MM.1S (cell line): ENCODE measurements around the gene DPY19L1.
"Not testable (repeated sequence)": the region's sequence is repeated elsewhere in the genome, so short reads cannot be mapped to it uniquely, and the experiment has no call there.

Experiments used
- DNase-seq: peaks from one replicate; pipeline ENCODE4 v3.0.0-alpha.2; 2015
- H2AFZ ChIP-seq: fragments of 300-600 bp; sonication (generic); 2 replicates; pipeline ENCODE4 v1.6.0; 2016; ENCODE audit warnings: antibody characterized with exemption, low read length
- H3F3A ChIP-seq: fragments of 300-600 bp; sonication (generic); 2 replicates; pipeline ENCODE4 v1.6.1; 2016; ENCODE audit warnings: mild to moderate bottlenecking, antibody characterized with exemption, low read length, moderate library complexity, mixed read lengths; ENCODE audit not compliant: insufficient read depth
- H3K27ac ChIP-seq: fragments of 300-600 bp; sonication (generic); 2 replicates; pipeline ENCODE4 v1.5.1; 2016; ENCODE audit warnings: mild to moderate bottlenecking, low read length
- H3K27me3 ChIP-seq: fragments of 300-600 bp; sonication (generic); replicated peaks from 2 replicates; pipeline ENCODE4 v1.6.0; 2016; ENCODE audit warnings: low read length; ENCODE audit not compliant: insufficient read depth
- H3K36me3 ChIP-seq: fragments of 300-600 bp; sonication (generic); replicated peaks from 2 replicates; pipeline ENCODE4 v1.6.1; 2016; ENCODE audit warnings: mild to moderate bottlenecking, low read length, mixed read lengths; ENCODE audit not compliant: insufficient read depth
- H3K4me1 ChIP-seq: fragments of 300-600 bp; sonication (generic); 2 replicates; pipeline ENCODE4 v1.6.1; 2016; ENCODE audit warnings: low read length, mixed read lengths
- H3K4me2 ChIP-seq: fragments of 300-600 bp; sonication (generic); 2 replicates; pipeline ENCODE4 v1.6.0; 2016; ENCODE audit warnings: low read depth, low read length
- H3K4me3 ChIP-seq: fragments of 300-600 bp; sonication (generic); 2 replicates; pipeline ENCODE4 v1.5.1; 2016; ENCODE audit warnings: low read length, mixed read lengths
- H3K79me2 ChIP-seq: fragments of 300-600 bp; sonication (generic); 2 replicates; pipeline ENCODE4 v1.6.1; 2016; ENCODE audit warnings: mixed run types, low read length, mixed read lengths
- H3K9ac ChIP-seq: fragments of 300-600 bp; sonication (generic); 2 replicates; pipeline ENCODE4 v1.6.1; 2016; ENCODE audit warnings: low read length, mixed read lengths
- H3K9me2 ChIP-seq: fragments of 300-600 bp; sonication (generic); replicated peaks from 2 replicates; pipeline ENCODE4 v1.6.1; 2016; ENCODE audit warnings: mild to moderate bottlenecking, low read length, mixed read lengths; ENCODE audit not compliant: insufficient read depth
- H3K9me3 ChIP-seq: fragments of 300-600 bp; sonication (generic); replicated peaks from 2 replicates; pipeline ENCODE4 v1.6.1; 2016; ENCODE audit warnings: mild to moderate bottlenecking, low read length, mixed read lengths; ENCODE audit not compliant: insufficient read depth
- H4K20me1 ChIP-seq: fragments of 300-600 bp; sonication (generic); 2 replicates; pipeline ENCODE4 v1.6.1; 2016; ENCODE audit warnings: mild to moderate bottlenecking, low read length, moderate library complexity, mixed read lengths; ENCODE audit not compliant: insufficient read depth
- CTCF ChIP-seq: fragments of 300-600 bp; sonication (generic); IDR thresholded peaks from 2 replicates; pipeline ENCODE4 v1.5.1; 2016; ENCODE audit warnings: antibody characterized with exemption, low read length, mixed read lengths
- EZH2 ChIP-seq: fragments of 300-600 bp; sonication (generic); optimal IDR thresholded peaks from 2 replicates; pipeline ENCODE3; 2017; ENCODE audit warnings: low read depth, mild to moderate bottlenecking, antibody characterized with exemption, low read length, mixed read lengths
- EZH2phosphoT487 ChIP-seq: fragments of 300-600 bp; sonication (generic); IDR thresholded peaks from 2 replicates; pipeline ENCODE4 v1.6.1; 2018; ENCODE audit warnings: antibody characterized with exemption, low read length

Gene DPY19L1

GRCh38 chr7:34895202-34895601 lies 142.1 kb downstream of the DPY19L1 start:
- no peak for TF ChIP-seq CTCF
- no peak for TF ChIP-seq EZH2phosphoT487
- no peak for TF ChIP-seq EZH2
- no peak overlapping the region for H3K9ac ChIP-seq

GRCh38 chr7:34889951-34890350 lies 147.3 kb downstream of the DPY19L1 start:
- TF ChIP-seq CTCF: no peak
- no peak for TF ChIP-seq EZH2phosphoT487
- TF ChIP-seq EZH2: no peak
- no peaks in the 10 kb centered on the region for H3F3A ChIP-seq
- H3K9me2 ChIP-seq: no peaks in the 10 kb centered on the region
- H2AFZ ChIP-seq: no peak overlapping the region
- no peaks in the 10 kb centered on the region for H3K4me1 ChIP-seq
- no peaks in the 10 kb centered on the region for H3K36me3 ChIP-seq
- H3K27me3 ChIP-seq: no peaks in the 10 kb centered on the region
- no peaks in the 10 kb centered on the region for H4K20me1 ChIP-seq
- H3K4me2 ChIP-seq: no peak overlapping the region
- H3K9ac ChIP-seq: no peak overlapping the region
- DNase-seq: no peak
- no peaks in the 10 kb centered on the region for H3K79me2 ChIP-seq
- no peak overlapping the region for H3K4me3 ChIP-seq
- H3K27ac ChIP-seq: no peak overlapping the region
- no peaks in the 10 kb centered on the region for H3K9me3 ChIP-seq

More at GRCh38 chr7:34895202-34895601, 142.1 kb downstream of the DPY19L1 start:
- H3K4me2 ChIP-seq: no peak overlapping the region
- H3K27me3 ChIP-seq: no peaks in the 10 kb centered on the region
- H4K20me1 ChIP-seq: no peaks in the 10 kb centered on the region
- no peaks in the 10 kb centered on the region for H3K9me3 ChIP-seq
- DNase-seq: no peak
- H3K27ac ChIP-seq: no peak overlapping the region
- H3K9me2 ChIP-seq: no peaks in the 10 kb centered on the region
- H3K4me1 ChIP-seq: no peaks in the 10 kb centered on the region
- H3K4me3 ChIP-seq: no peak overlapping the region
- no peaks in the 10 kb centered on the region for H3F3A ChIP-seq
- no peaks in the 10 kb centered on the region for H3K79me2 ChIP-seq
- no peak overlapping the region for H2AFZ ChIP-seq
- no peaks in the 10 kb centered on the region for H3K36me3 ChIP-seq

GRCh38 chr7:34886856-34887255 lies 150.4 kb downstream of the DPY19L1 start:
- no peak for DNase-seq
- Histone ChIP-seq H4K20me1 (no peaks in the 10 kb centered on the region), H2AFZ (no peak overlapping the region), H3K9me2 (no peaks in the 10 kb centered on the region), H3K9me3 (no peaks in the 10 kb centered on the region), H3K4me1 (no peaks in the 10 kb centered on the region), H3K27ac (no peak overlapping the region), H3K4me3 (no peak overlapping the region), H3K4me2 (no peak overlapping the region), H3F3A (no peaks in the 10 kb centered on the region), H3K9ac (no peak overlapping the region), H3K36me3 (no peaks in the 10 kb centered on the region), H3K79me2 (no peaks in the 10 kb centered on the region), H3K27me3 (no peaks in the 10 kb centered on the region)
- no peak for TF ChIP-seq CTCF
- no peak for TF ChIP-seq EZH2phosphoT487

- H3K27ac ChIP-seq, H2AFZ ChIP-seq, H3K79me2 ChIP-seq, H3F3A ChIP-seq, H3K36me3 ChIP-seq, H4K20me1 ChIP-seq, H3K4me3 ChIP-seq, H3K4me1 ChIP-seq, H3K9me3 ChIP-seq, H3K4me2 ChIP-seq, H3K27me3 ChIP-seq, DNase-seq, H3K9ac ChIP-seq, H3K9me2 ChIP-seq: not testable (repeated sequence)
Measured at GRCh38 chr7:34883855-34884254, 153.4 kb downstream of the DPY19L1 start.
